Hematopoietic multipotent progenitor cell treated with erythropoietin and hydrocortisone succinate and interleukin-3 and kit ligand, for 6 days (in vitro differentiated cells): Measurements from ENCODE around the gene LETM1.

ENCODE experiments used
- DNase-seq: peaks from one replicate; pipeline ENCODE4 v3.0.0-alpha.2; 2015

LETM1 gene

GRCh38 chr4:1773754-1774153 lies 82.2 kb downstream of the LETM1 start:
- no peak for DNase-seq

- peak; percentile 39 for DNase-seq
Observed at GRCh38 chr4:1772853-1773538, 83.0 kb downstream of the LETM1 start.

- DNase-seq = peak; percentile 79
Observed at GRCh38 chr4:1771555-1772305, 84.2 kb downstream of the LETM1 start.

- DNase-seq = no peak
Observed at GRCh38 chr4:1770791-1771231, 85.1 kb downstream of the LETM1 start.

GRCh38 chr4:1770245-1770644 lies 85.7 kb downstream of the LETM1 start:
- DNase-seq = no peak

- DNase-seq = no peak
Observed at GRCh38 chr4:1769692-1770091, 86.3 kb downstream of the LETM1 start.

GRCh38 chr4:1768367-1769034 lies 87.5 kb downstream of the LETM1 start:
- DNase-seq = no peak

- DNase-seq = peak; percentile 70
Observed at GRCh38 chr4:1767770-1768366, 88.1 kb downstream of the LETM1 start.

- DNase-seq = peak; percentile 44
Observed at GRCh38 chr4:1767061-1767769, 88.7 kb downstream of the LETM1 start.

GRCh38 chr4:1766106-1767060 lies 89.6 kb downstream of the LETM1 start:
- peak; percentile 3 for DNase-seq

- no peak for DNase-seq
Observed at GRCh38 chr4:1765409-1766072, 90.4 kb downstream of the LETM1 start.

GRCh38 chr4:1764670-1765069 lies 91.3 kb downstream of the LETM1 start:
- DNase-seq = no peak

- peak; percentile 83 for DNase-seq
Observed at GRCh38 chr4:1763550-1764080, 92.3 kb downstream of the LETM1 start.

GRCh38 chr4:1763070-1763549 lies 92.8 kb downstream of the LETM1 start:
- no peak for DNase-seq

- DNase-seq = no peak
Observed at GRCh38 chr4:1762264-1763010, 93.5 kb downstream of the LETM1 start.
